Posterior vena cava (tissue), 2 donors: Measurements from ENCODE around the gene XAB2. TPM values are rescaled to one million over a fixed set of nuclear protein-coding genes. Genes with fewer than 3 reads are reported as not detected.

ENCODE experiments used
- DNase-seq: peaks from one replicate; pipeline ENCODE4 v3.0.0-alpha.2; 2020; ENCODE audit warnings: low spot score
- intact Hi-C, 2 donors: fragments of 100-400 bp; cut with DNase I; formaldehyde crosslinking; loops; one replicate each; pipeline versions ENCODE4 v1.14.1 to v1.14.2; 2022 to 2023
- total RNA-seq, 2 donors: library from RNA; stranded (reverse); fragmentation: NEBNext Ultra II Directional; extraction: Animal tissue kit (Norgen Biotek cat#: 25700); gene quantifications; one replicate each; pipeline ENCODE4 v1.2.1, GENCODE V29; 2021
- donor health status: DM: yes; HTN: yes; CAD: no.
- donor health status: DM: yes; HTN: yes; CAD: no.

The XAB2 gene
- total RNA-seq, 2 donors from 2014 or later = 19.4 to 23.0 TPM

GRCh38 chr19:7618771-7619510 is 10.4 kb downstream of the XAB2 start:
- intact Hi-C loops = no loop called here
- DNase-seq = no peak

GRCh38 chr19:7618348-7618747 is 11.0 kb downstream of the XAB2 start:
- intact Hi-C loops = no loop called here

GRCh38 chr19:7617735-7618134 is 11.6 kb downstream of the XAB2 start:
- intact Hi-C loops = no loop called here

More at GRCh38 chr19:7618348-7618747, 11.0 kb downstream of the XAB2 start:
- DNase-seq = no peak

GRCh38 chr19:7617172-7617571 is 12.2 kb downstream of the XAB2 start:
- intact Hi-C loops = no loop called here

More at GRCh38 chr19:7617735-7618134, 11.6 kb downstream of the XAB2 start:
- DNase-seq = no peak

GRCh38 chr19:7614859-7615741 is 14.2 kb downstream of the XAB2 start:
- no peak for DNase-seq
- intact Hi-C loops = loop anchor here in 1 of 2 donors (2.0 kb wide), 1 partner anchor 58 kb away; no protein-coding TSS in a partner anchor

More at GRCh38 chr19:7617172-7617571, 12.2 kb downstream of the XAB2 start:
- DNase-seq = no peak

GRCh38 chr19:7612282-7613274 is 16.8 kb downstream of the XAB2 start:
- peak; percentile 73 for DNase-seq
- intact Hi-C loops = no loop called here

- intact Hi-C loops = no loop called here
- DNase-seq = peak; percentile 82
Measured at GRCh38 chr19:7611541-7612279, 17.6 kb downstream of the XAB2 start.

- intact Hi-C loops = no loop called here
- no peak for DNase-seq
Measured at GRCh38 chr19:7610491-7611240, 18.7 kb downstream of the XAB2 start.

GRCh38 chr19:7607874-7608560 is 21.3 kb downstream of the XAB2 start:
- peak; percentile 80 for DNase-seq
- intact Hi-C loops = no loop called here

GRCh38 chr19:7607212-7607873 is 22.0 kb downstream of the XAB2 start:
- intact Hi-C loops = no loop called here

GRCh38 chr19:7606289-7606688 is 23.1 kb downstream of the XAB2 start:
- intact Hi-C loops = no loop called here
- DNase-seq = no peak

More at GRCh38 chr19:7607212-7607873, 22.0 kb downstream of the XAB2 start:
- no peak for DNase-seq

GRCh38 chr19:7605490-7606222 is 23.7 kb downstream of the XAB2 start:
- no peak for DNase-seq
- intact Hi-C loops = no loop called here

- intact Hi-C loops = no loop called here
- DNase-seq = no peak
Measured at GRCh38 chr19:7603919-7604318, 25.4 kb downstream of the XAB2 start.

GRCh38 chr19:7602935-7603497 is 26.3 kb downstream of the XAB2 start:
- intact Hi-C loops = no loop called here
- no peak for DNase-seq

- intact Hi-C loops = no loop called here
- DNase-seq = no peak
Measured at GRCh38 chr19:7602240-7602934, 27.0 kb downstream of the XAB2 start.
